ENCODE results near the gene NAPSA. TPM values are rescaled to one million over a fixed set of nuclear protein-coding genes. Genes with fewer than 3 reads are reported as not detected.

NAPSA gene
- total and polyA plus RNA-seq, 9 of the 15 experiments (the other 6 are each of a cell fraction or from before 2014, with no cell fraction given) = 0.25 to 1.9 (median 0.69) TPM

DNA sequence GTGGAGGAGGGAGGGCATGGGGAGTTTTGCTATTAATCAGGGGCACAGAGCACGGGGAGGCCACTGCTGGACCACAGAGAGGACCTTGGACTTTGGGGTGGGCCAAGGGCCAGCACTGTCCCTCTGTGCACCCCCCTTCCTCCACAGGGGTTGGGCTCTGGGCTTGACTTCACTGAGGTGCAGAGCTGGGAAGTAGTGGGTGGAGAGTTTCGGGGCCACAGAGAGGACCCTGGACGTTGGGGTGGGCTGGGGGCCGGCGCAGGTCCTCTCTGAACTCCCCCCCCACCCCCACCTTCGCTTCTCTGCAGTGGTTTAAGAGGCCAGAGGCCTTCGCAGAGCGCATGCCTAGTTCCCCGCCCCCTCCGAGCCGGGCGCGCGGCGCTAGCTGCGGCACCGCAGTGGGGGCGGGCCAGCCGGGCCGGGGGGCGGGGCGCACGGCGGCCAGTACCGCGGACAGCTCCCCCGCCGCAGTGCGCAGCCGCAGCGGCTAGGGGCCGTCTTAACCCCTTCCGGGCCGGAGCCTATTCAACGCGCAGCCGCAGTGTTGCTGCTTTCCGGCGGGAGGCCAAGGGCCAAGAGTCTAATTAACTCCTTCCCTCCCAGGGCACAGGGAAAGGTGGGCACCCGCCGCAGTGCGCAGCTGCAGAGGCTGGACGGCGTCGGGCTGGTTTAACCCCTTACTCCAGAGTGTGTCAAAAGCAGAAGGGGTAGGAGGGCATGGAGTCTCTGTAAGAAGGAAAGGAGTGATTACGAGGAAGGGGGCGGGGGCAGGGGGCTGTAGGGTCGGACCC is 39.9 kb downstream of the NAPSA start (continued):
- TF ChIP-seq ZNF41 (CRISPR knock-in tag; conservative IDR thresholded peaks at IDR 0.05) (no peak), PTRF (tag; IDR thresholded peaks at IDR 0.05) (no peak), ZNF740 (CRISPR knock-in tag; IDR thresholded peaks at IDR 0.05) (0 out of 2 replicates have a peak, but pooled peaks have one; percentile 8), ZNF740 (tag; IDR thresholded peaks at IDR 0.05) (no peak), TEAD1 (CRISPR knock-in tag; IDR thresholded peaks at IDR 0.05) (peak in 1 of 2 experiments; percentile 89; a peak in 2 of 4 replicates), KAT7 (CRISPR knock-in tag; IDR thresholded peaks at IDR 0.05; ENCODE audit: borderline replicate concordance) (0 out of 2 replicates have a peak, but pooled peaks have one; percentile 53), XRCC5 (IDR thresholded peaks at IDR 0.05; ENCODE audit: low read depth, low read length) (0 out of 2 replicates have a peak, but pooled peaks have one; percentile 42), CREM (IDR thresholded peaks at IDR 0.05; ENCODE audit: low read depth) (peak; percentile 36), HMGN3 (IDR thresholded peaks at IDR 0.05; ENCODE audit: borderline replicate concordance, extremely low read depth, insufficient read length, low read depth, low read length) (peak; percentile 75), CCNT2 (IDR thresholded peaks at IDR 0.05; ENCODE audit: borderline replicate concordance, extremely low read depth, insufficient read length, low read depth, low read length) (peak; percentile 81), E2F6 (IDR thresholded peaks at IDR 0.05; ENCODE audit: borderline replicate concordance in 1 of 2, extremely low read depth in 1 of 2, insufficient read depth in 1 of 2, insufficient read length in 1 of 2, low read depth in 1 of 2, low read length in 1 of 2, poor library complexity in 1 of 2, severe bottlenecking in 1 of 2) (peak in 1 of 2 experiments; percentile 27), TRIM28 (IDR thresholded peaks at IDR 0.05) (no peak), KLF13 (tag; IDR thresholded peaks at IDR 0.05; ENCODE audit: borderline replicate concordance, low read depth) (peak; percentile 34; the same call in 1 of the 2 replicates), CHCHD3 (CRISPR knock-in tag; IDR thresholded peaks at IDR 0.05) (no peak), MLLT1 (IDR thresholded peaks at IDR 0.05) (no peak), EGR1 (conservative IDR thresholded peaks at IDR 0.05) (peak; percentile 11; the same call in 1 of the 2 replicates)
- TF ChIP-seq, protein P1, sequence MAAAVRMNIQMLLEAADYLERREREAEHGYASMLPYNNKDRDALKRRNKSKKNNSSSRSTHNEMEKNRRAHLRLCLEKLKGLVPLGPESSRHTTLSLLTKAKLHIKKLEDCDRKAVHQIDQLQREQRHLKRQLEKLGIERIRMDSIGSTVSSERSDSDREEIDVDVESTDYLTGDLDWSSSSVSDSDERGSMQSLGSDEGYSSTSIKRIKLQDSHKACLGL (CRISPR knock-in tag; IDR thresholded peaks at IDR 0.05; ENCODE audit: borderline replicate concordance, poor library complexity, severe bottlenecking) = no peak
- TF ChIP-seq, protein P2, sequence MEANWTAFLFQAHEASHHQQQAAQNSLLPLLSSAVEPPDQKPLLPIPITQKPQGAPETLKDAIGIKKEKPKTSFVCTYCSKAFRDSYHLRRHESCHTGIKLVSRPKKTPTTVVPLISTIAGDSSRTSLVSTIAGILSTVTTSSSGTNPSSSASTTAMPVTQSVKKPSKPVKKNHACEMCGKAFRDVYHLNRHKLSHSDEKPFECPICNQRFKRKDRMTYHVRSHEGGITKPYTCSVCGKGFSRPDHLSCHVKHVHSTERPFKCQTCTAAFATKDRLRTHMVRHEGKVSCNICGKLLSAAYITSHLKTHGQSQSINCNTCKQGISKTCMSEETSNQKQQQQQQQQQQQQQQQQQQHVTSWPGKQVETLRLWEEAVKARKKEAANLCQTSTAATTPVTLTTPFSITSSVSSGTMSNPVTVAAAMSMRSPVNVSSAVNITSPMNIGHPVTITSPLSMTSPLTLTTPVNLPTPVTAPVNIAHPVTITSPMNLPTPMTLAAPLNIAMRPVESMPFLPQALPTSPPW (CRISPR knock-in tag; IDR thresholded peaks at IDR 0.05) = peak; percentile 82

Measured in K562 (cell line).